HL-60 (cell line): Measurements from ENCODE around the gene KCNN4.

Experiments
- DNase-seq, 2 experiments: peaks; one replicate each; pipeline ENCODE4 v3.0.0-alpha.2; 2010 to 2020; ENCODE audit warnings: low read depth in 1 of 2, low spot score in 1 of 2
- H3K27ac ChIP-seq: fragments of 250-450 bp; sonication (Bioruptor Pico); replicated peaks from 2 replicates; pipeline ENCODE4 v1.5.1; 2020; ENCODE audit warnings: mild to moderate bottlenecking, moderate library complexity
- H3K27me3 ChIP-seq: fragments of 250-450 bp; sonication (Bioruptor Pico); 2 replicates; pipeline ENCODE4 v1.5.1; 2021; ENCODE audit warnings: mild to moderate bottlenecking, moderate library complexity; ENCODE audit not compliant: insufficient read depth, poor library complexity, severe bottlenecking
- H3K4me3 ChIP-seq: replicated peaks from 2 replicates; pipeline ENCODE4 v1.5.1; 2011; ENCODE audit warnings: mild to moderate bottlenecking, control low read depth, low read length; ENCODE audit not compliant: insufficient read depth
- CTCF ChIP-seq: IDR thresholded peaks from one replicate; pipeline ENCODE4 v1.5.1; 2011; ENCODE audit warnings: low read length, control low read depth, inconsistent platforms; ENCODE audit not compliant: insufficient read depth
- GABPA ChIP-seq: IDR thresholded peaks from 2 replicates; pipeline ENCODE4 v1.6.1; 2012; ENCODE audit warnings: low read depth
- POLR2AphosphoS5 ChIP-seq: IDR thresholded peaks from 2 replicates; pipeline ENCODE4 v1.6.1; 2012; ENCODE audit warnings: low read depth
- REST ChIP-seq: IDR thresholded peaks from 2 replicates; pipeline ENCODE4 v1.6.1; 2012; ENCODE audit warnings: low read depth; ENCODE audit not compliant: insufficient replicate concordance
- SPI1 ChIP-seq: IDR thresholded peaks from 2 replicates; pipeline ENCODE4 v1.6.1; 2012; ENCODE audit warnings: low read depth, mild to moderate bottlenecking, borderline replicate concordance

Gene KCNN4

GRCh38 chr19:43719378-43719868 is 61.4 kb downstream of the KCNN4 start:
- H3K27me3 ChIP-seq = no peaks in the 10 kb centered on the region
- no peak overlapping the region for H3K4me3 ChIP-seq
- no peak for DNase-seq
- TF ChIP-seq GABPA (no peak), SPI1 (no peak), REST (no peak)
- no peak overlapping the region for H3K27ac ChIP-seq

- Histone ChIP-seq H3K4me3 (no peak overlapping the region), H3K27me3 (no peaks in the 10 kb centered on the region), H3K27ac (no peak overlapping the region)
- no peak for DNase-seq
- TF ChIP-seq REST (no peak), SPI1 (no peak), GABPA (no peak), CTCF (no peak), POLR2AphosphoS5 (no peak)
These were observed 62.0 kb downstream of the KCNN4 start for GRCh38 chr19:43718627-43719377.
